GM13976 (cell line): ENCODE measurements around the gene TSPAN9.

Experiments used
- DNase-seq: peaks from one replicate; pipeline ENCODE4 v3.0.0; 2012; ENCODE audit warnings: low spot score
- CTCF ChIP-seq: IDR thresholded peaks from 2 replicates; pipeline ENCODE4 v1.5.1; 2012; ENCODE audit warnings: borderline replicate concordance, mild to moderate bottlenecking; ENCODE audit not compliant: insufficient read depth; ENCODE audit errors: extremely low read depth, missing control alignments, control extremely low read depth
- in situ Hi-C: fragments of 300-500 bp; cut with MboI; formaldehyde crosslinking; loops from one replicate; pipeline ENCODE4 v1.12.0; 2022; ENCODE audit warnings: low sequenced_read_pairs, mixed read lengths, inconsistent platforms; ENCODE audit not compliant: unreplicated experiment

Gene TSPAN9

GRCh38 chr12:3315201-3315661 is 238.1 kb downstream of the TSPAN9 start:
- in situ Hi-C loops: no loop called here
- TF ChIP-seq CTCF: no peak
- DNase-seq: no peak

GRCh38 chr12:3316776-3317480 is 239.7 kb downstream of the TSPAN9 start:
- no peak for DNase-seq
- no peak for TF ChIP-seq CTCF
- in situ Hi-C loops: no loop called here

GRCh38 chr12:3317481-3317815 is 240.3 kb downstream of the TSPAN9 start:
- in situ Hi-C loops: no loop called here
- no peak for DNase-seq
- TF ChIP-seq CTCF: no peak

- TF ChIP-seq CTCF: no peak
- DNase-seq: no peak
- in situ Hi-C loops: no loop called here
These were observed 240.8 kb downstream of the TSPAN9 start for GRCh38 chr12:3317841-3318501.

- in situ Hi-C loops: no loop called here
- TF ChIP-seq CTCF: no peak
- DNase-seq: no peak
These were observed 242.7 kb downstream of the TSPAN9 start for GRCh38 chr12:3319723-3320492.

GRCh38 chr12:3320881-3321509 is 243.8 kb downstream of the TSPAN9 start:
- TF ChIP-seq CTCF: no peak
- in situ Hi-C loops: no loop called here
- no peak for DNase-seq
